ENCODE results near the gene BCKDHA. TPM values are rescaled to one million over a fixed set of nuclear protein-coding genes. Genes with fewer than 3 reads are reported as not detected.
"Not testable (repeated sequence)": the region's sequence is repeated elsewhere in the genome, so short reads cannot be mapped to it uniquely, and the experiment has no call there.

BCKDHA gene
- total and polyA plus RNA-seq, 2 donors: 28.8 to 37.7 TPM

GRCh38 chr19:41456342-41456918 is 58.8 kb downstream of the BCKDHA start:
- peaks cover 0 to 2% of the 10 kb centered on the region in 2 donors for H3K27me3 ChIP-seq (ENCODE audit: control insufficient read depth in 2 of 2, insufficient read depth in 1 of 2, low read length in 1 of 2)
- no peaks in the 10 kb centered on the region for H3K36me3 ChIP-seq (ENCODE audit: control insufficient read depth in 2 of 2, insufficient read depth in 2 of 2, low read length in 1 of 2)
- H3K27ac ChIP-seq (ENCODE audit: low read depth in 1 of 2, low read length in 1 of 2): no peak overlapping the region
- H3K9me3 ChIP-seq (ENCODE audit: control insufficient read depth in 2 of 2, insufficient read depth in 1 of 2, low read length in 1 of 2): no peaks in the 10 kb centered on the region
- no peak overlapping the region for H3K4me3 ChIP-seq (ENCODE audit: low read length in 2 of 2)
- 67% methylated on average over 7 of the region's 7 CpGs for WGBS
- no peaks in the 10 kb centered on the region for H3K4me1 ChIP-seq (ENCODE audit: control insufficient read depth in 2 of 2, insufficient read depth in 2 of 2, low read length in 2 of 2)
- no peak for DNase-seq (ENCODE audit: low read depth in 6 of 9, low spot score in 9 of 9)

GRCh38 chr19:41457241-41457640 is 59.6 kb downstream of the BCKDHA start:
- no peak overlapping the region for H3K27ac ChIP-seq (ENCODE audit: low read depth in 1 of 2, low read length in 1 of 2)
- DNase-seq (ENCODE audit: low read depth in 6 of 9, low spot score in 9 of 9): peak in 1 of 9 donors; percentile 9
- peaks cover 0 to 2% of the 10 kb centered on the region in 2 donors for H3K27me3 ChIP-seq (ENCODE audit: control insufficient read depth in 2 of 2, insufficient read depth in 1 of 2, low read length in 1 of 2)
- H3K4me1 ChIP-seq (ENCODE audit: control insufficient read depth in 2 of 2, insufficient read depth in 2 of 2, low read length in 2 of 2): no peaks in the 10 kb centered on the region
- no peak overlapping the region for H3K4me3 ChIP-seq (ENCODE audit: low read length in 2 of 2)
- 69% methylated on average over 1 of the region's 1 CpG for WGBS
- H3K36me3 ChIP-seq (ENCODE audit: control insufficient read depth in 2 of 2, insufficient read depth in 2 of 2, low read length in 1 of 2): no peaks in the 10 kb centered on the region
- no peaks in the 10 kb centered on the region for H3K9me3 ChIP-seq (ENCODE audit: control insufficient read depth in 2 of 2, insufficient read depth in 1 of 2, low read length in 1 of 2)

GRCh38 chr19:41462497-41462896 is 64.9 kb downstream of the BCKDHA start:
- no peak overlapping the region for H3K27ac ChIP-seq (ENCODE audit: low read depth in 1 of 2, low read length in 1 of 2)
- no peak for DNase-seq (ENCODE audit: low read depth in 6 of 9, low spot score in 9 of 9)
- 83% methylated on average over 6 of the region's 6 CpGs for WGBS
- no peak overlapping the region for H3K4me3 ChIP-seq (ENCODE audit: low read length in 2 of 2)
- no peaks in the 10 kb centered on the region for H3K4me1 ChIP-seq (ENCODE audit: control insufficient read depth in 2 of 2, insufficient read depth in 2 of 2, low read length in 2 of 2)
- no peaks in the 10 kb centered on the region for H3K9me3 ChIP-seq (ENCODE audit: control insufficient read depth in 2 of 2, insufficient read depth in 1 of 2, low read length in 1 of 2)
- H3K36me3 ChIP-seq (ENCODE audit: control insufficient read depth in 2 of 2, insufficient read depth in 2 of 2, low read length in 1 of 2): no peaks in the 10 kb centered on the region
- no peaks in the 10 kb centered on the region for H3K27me3 ChIP-seq (ENCODE audit: control insufficient read depth in 2 of 2, insufficient read depth in 1 of 2, low read length in 1 of 2)

GRCh38 chr19:41463257-41464256 is 65.9 kb downstream of the BCKDHA start:
- not testable (repeated sequence) for H3K36me3 ChIP-seq (ENCODE audit: control insufficient read depth in 2 of 2, insufficient read depth in 2 of 2, low read length in 1 of 2); H3K27ac ChIP-seq (ENCODE audit: low read depth in 1 of 2, low read length in 1 of 2); H3K4me1 ChIP-seq (ENCODE audit: control insufficient read depth in 2 of 2, insufficient read depth in 2 of 2, low read length in 2 of 2); H3K9me3 ChIP-seq (ENCODE audit: control insufficient read depth in 2 of 2, insufficient read depth in 1 of 2, low read length in 1 of 2); H3K27me3 ChIP-seq (ENCODE audit: control insufficient read depth in 2 of 2, insufficient read depth in 1 of 2, low read length in 1 of 2); DNase-seq (ENCODE audit: low read depth in 6 of 9, low spot score in 9 of 9); H3K4me3 ChIP-seq (ENCODE audit: low read length in 2 of 2)
- 85% methylated on average over 22 of the region's 22 CpGs for WGBS

Other genes starting within 250 kb of the BCKDHA start
- 0.99 TPM for gene CYP2S1, start 204.6 kb upstream of the BCKDHA start, total RNA-seq
- 4.3 TPM for gene CYP2S1, start 204.6 kb upstream of the BCKDHA start, polyA plus RNA-seq
- 11.9 TPM for gene AXL, start 178.6 kb upstream of the BCKDHA start, total RNA-seq
- gene AXL, start 178.6 kb upstream of the BCKDHA start, polyA plus RNA-seq: 9.5 TPM
- gene HNRNPUL1, start 133.4 kb upstream of the BCKDHA start, total RNA-seq: 67.9 TPM
- 98.7 TPM for gene HNRNPUL1, start 133.4 kb upstream of the BCKDHA start, polyA plus RNA-seq
- gene CCDC97, start 87.6 kb upstream of the BCKDHA start, total RNA-seq: 10.8 TPM
- gene CCDC97, start 87.6 kb upstream of the BCKDHA start, polyA plus RNA-seq: 15.4 TPM
- gene TGFB1, start 43.9 kb upstream of the BCKDHA start, total RNA-seq: 5.0 TPM
- 24.8 TPM for gene TGFB1, start 43.9 kb upstream of the BCKDHA start, polyA plus RNA-seq
- 9.3 TPM for gene B9D2, start 33.7 kb upstream of the BCKDHA start, total RNA-seq
- 9.0 TPM for gene B9D2, start 33.7 kb upstream of the BCKDHA start, polyA plus RNA-seq
- gene TMEM91, start 21.3 kb upstream of the BCKDHA start, total RNA-seq: 4.5 TPM
- gene TMEM91, start 21.3 kb upstream of the BCKDHA start, polyA plus RNA-seq: 30.8 TPM
- gene EXOSC5, start 459 bp upstream of the BCKDHA start, total RNA-seq: 20.2 TPM
- 20.3 TPM for gene EXOSC5, start 459 bp upstream of the BCKDHA start, polyA plus RNA-seq
- 0.94 TPM for gene B3GNT8, start 29.6 kb downstream of the BCKDHA start, total RNA-seq
- 4.1 TPM for gene B3GNT8, start 29.6 kb downstream of the BCKDHA start, polyA plus RNA-seq
- gene DMAC2, start 42.1 kb downstream of the BCKDHA start, total RNA-seq: 28.2 TPM
- 29.3 TPM for gene DMAC2, start 42.1 kb downstream of the BCKDHA start, polyA plus RNA-seq
- gene ERICH4, start 45.3 kb downstream of the BCKDHA start, total RNA-seq: not detected
- 0.05 TPM for gene ERICH4, start 45.3 kb downstream of the BCKDHA start, polyA plus RNA-seq
- gene CEACAM21, start 178.3 kb downstream of the BCKDHA start, total RNA-seq: 4.8 TPM
- 11.0 TPM for gene CEACAM21, start 178.3 kb downstream of the BCKDHA start, polyA plus RNA-seq
- 0.52 TPM for gene CEACAM4, start 229.3 kb downstream of the BCKDHA start, total RNA-seq
- gene CEACAM4, start 229.3 kb downstream of the BCKDHA start, polyA plus RNA-seq: 1.9 TPM

Data from thymus (tissue), 11 donors.